ENCODE data around the gene CNKSR3.

DNA sequence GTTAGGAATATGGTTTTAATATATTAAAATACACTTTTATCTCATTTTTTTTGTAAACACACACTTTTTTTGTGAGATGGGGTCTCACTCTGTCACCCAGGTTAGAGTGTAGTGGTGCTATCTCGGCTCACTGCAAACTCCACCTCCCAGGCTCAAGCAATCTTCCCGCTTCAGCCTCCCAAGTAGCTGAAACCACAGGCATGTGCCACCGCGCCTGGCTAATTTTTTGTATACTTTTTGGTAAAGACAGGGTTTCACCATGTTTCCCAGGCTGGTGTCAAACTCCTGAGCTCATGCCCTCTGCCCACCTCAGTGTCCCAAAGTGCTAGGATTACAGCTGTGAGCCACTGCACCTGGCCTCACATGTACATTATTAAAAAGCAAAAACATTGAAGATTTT, 164.7 kb downstream of the CNKSR3 start:
- TF ChIP-seq EZH2phosphoT487 (IDR thresholded peaks at IDR 0.05) = no peak
- TF ChIP-seq, protein P1, sequence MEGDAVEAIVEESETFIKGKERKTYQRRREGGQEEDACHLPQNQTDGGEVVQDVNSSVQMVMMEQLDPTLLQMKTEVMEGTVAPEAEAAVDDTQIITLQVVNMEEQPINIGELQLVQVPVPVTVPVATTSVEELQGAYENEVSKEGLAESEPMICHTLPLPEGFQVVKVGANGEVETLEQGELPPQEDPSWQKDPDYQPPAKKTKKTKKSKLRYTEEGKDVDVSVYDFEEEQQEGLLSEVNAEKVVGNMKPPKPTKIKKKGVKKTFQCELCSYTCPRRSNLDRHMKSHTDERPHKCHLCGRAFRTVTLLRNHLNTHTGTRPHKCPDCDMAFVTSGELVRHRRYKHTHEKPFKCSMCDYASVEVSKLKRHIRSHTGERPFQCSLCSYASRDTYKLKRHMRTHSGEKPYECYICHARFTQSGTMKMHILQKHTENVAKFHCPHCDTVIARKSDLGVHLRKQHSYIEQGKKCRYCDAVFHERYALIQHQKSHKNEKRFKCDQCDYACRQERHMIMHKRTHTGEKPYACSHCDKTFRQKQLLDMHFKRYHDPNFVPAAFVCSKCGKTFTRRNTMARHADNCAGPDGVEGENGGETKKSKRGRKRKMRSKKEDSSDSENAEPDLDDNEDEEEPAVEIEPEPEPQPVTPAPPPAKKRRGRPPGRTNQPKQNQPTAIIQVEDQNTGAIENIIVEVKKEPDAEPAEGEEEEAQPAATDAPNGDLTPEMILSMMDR (IDR thresholded peaks at IDR 0.05) = no peak
